Subcutaneous abdominal adipose tissue (tissue), 5 donors: Measurements from ENCODE around the gene GK2.

Source experiments
- H3K27ac ChIP-seq: one replicate; pipeline ENCODE4 v1.7.0; 2013; ENCODE audit warnings: low read depth, mild to moderate bottlenecking, inconsistent platforms, low read length, moderate library complexity
- H3K27me3 ChIP-seq, 5 donors: one replicate each; pipeline ENCODE4 v1.7.0; 2013; ENCODE audit warnings: low read length in 5 of 5, inconsistent platforms in 1 of 5; ENCODE audit not compliant: control insufficient read depth in 5 of 5, insufficient read depth in 4 of 5
- H3K36me3 ChIP-seq, 5 donors: one replicate each; pipeline ENCODE4 v1.7.0; 2013; ENCODE audit warnings: low read length in 5 of 5; ENCODE audit not compliant: control insufficient read depth in 5 of 5, insufficient read depth in 5 of 5
- H3K4me1 ChIP-seq, 5 donors: one replicate each; pipeline ENCODE4 v1.7.0; 2013; ENCODE audit warnings: low read length in 5 of 5, mild to moderate bottlenecking in 3 of 5, moderate library complexity in 1 of 5; ENCODE audit not compliant: control insufficient read depth in 5 of 5, insufficient read depth in 5 of 5
- H3K4me3 ChIP-seq, 5 donors: one replicate each; pipeline ENCODE4 v1.7.0; 2013; ENCODE audit warnings: low read length in 5 of 5, low read depth in 1 of 5
- H3K9ac ChIP-seq, 5 donors: one replicate each; pipeline ENCODE4 v1.7.0; 2013; ENCODE audit warnings: low read length in 5 of 5, mild to moderate bottlenecking in 4 of 5, moderate library complexity in 3 of 5
- H3K9me3 ChIP-seq, 5 donors: one replicate each; pipeline ENCODE4 v1.7.0; 2013; ENCODE audit warnings: low read length in 5 of 5; ENCODE audit not compliant: control insufficient read depth in 5 of 5
- donor health status: healthy.
- donor health status: healthy.
- donor health status: healthy.
- donor health status: healthy.
- donor health status: healthy.

The GK2 gene

DNA sequence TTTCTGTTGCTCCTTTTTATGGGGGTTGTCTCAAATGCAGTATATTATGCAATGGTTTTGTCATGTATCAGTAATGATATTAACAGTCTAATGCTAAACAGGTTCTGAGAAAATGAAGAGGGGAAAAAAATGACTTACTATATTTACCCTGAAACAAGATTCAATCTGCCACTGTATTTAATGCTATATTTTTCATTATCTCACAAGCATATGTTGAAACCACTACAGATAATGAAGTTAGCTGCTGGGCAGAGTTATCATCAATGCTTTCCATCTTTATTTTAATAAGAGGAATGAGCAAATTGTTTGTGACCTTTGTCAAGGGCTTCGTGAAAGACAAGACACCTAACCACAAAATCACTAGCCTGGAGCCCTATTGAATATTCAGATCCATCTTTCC is 49.6 kb downstream of the GK2 start:
- no peaks in the 10 kb centered on the region for H3K36me3 ChIP-seq

DNA sequence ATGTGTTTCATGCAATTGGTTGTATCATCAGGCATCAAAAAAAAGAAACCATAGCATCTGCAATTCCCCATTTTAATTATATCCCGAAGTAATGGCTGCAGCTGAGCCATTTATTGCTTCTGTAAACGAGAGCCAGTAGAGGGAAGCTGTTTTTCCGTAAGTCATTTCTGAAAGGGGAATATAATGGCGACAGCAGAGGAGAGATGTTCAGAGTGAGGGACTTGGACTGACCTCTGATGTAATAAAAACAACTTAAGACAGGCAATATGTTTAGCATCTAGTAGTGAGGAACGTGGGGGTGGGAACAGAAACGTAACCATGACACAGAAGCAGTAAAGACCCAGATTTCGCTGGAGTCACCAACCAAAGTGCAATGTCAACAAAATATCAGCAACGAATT is 50.7 kb downstream of the GK2 start:
- Histone ChIP-seq H3K9me3 (no peaks in the 10 kb centered on the region), H3K36me3 (no peaks in the 10 kb centered on the region), H3K4me1 (no peaks in the 10 kb centered on the region), H3K27ac (no peak overlapping the region), H3K27me3 (no peaks in the 10 kb centered on the region), H3K9ac (no peak overlapping the region), H3K4me3 (no peak overlapping the region)

More for the DNA sequence above, 49.6 kb downstream of the GK2 start:
- Histone ChIP-seq H3K27ac (no peak overlapping the region), H3K4me1 (no peaks in the 10 kb centered on the region), H3K4me3 (no peak overlapping the region), H3K9me3 (no peaks in the 10 kb centered on the region), H3K9ac (no peak overlapping the region), H3K27me3 (no peaks in the 10 kb centered on the region)
